Trophoblast cell (in vitro differentiated cells and primary cell): ENCODE measurements around the gene ARHGAP10.

Experiments used
- DNase-seq, 2 donors: peaks; one replicate each; pipeline ENCODE4 v3.0.0-alpha.2; 2016
- H2AFZ ChIP-seq: 2 replicates; pipeline ENCODE4 v1.6.1; 2013; ENCODE audit warnings: low read length, moderate library complexity, mild to moderate bottlenecking; ENCODE audit not compliant: insufficient read depth, poor library complexity
- H2AK5ac ChIP-seq: 2 replicates; pipeline ENCODE4 v1.6.1; 2013; ENCODE audit warnings: mild to moderate bottlenecking, low read length
- H2BK120ac ChIP-seq: 2 replicates; pipeline ENCODE4 v1.6.1; 2013; ENCODE audit warnings: low read length, mild to moderate bottlenecking, moderate library complexity; ENCODE audit not compliant: insufficient read depth, poor library complexity
- H2BK12ac ChIP-seq: 2 replicates; pipeline ENCODE4 v1.6.1; 2013; ENCODE audit warnings: mild to moderate bottlenecking, low read length, moderate library complexity
- H2BK5ac ChIP-seq: 2 replicates; pipeline ENCODE4 v1.6.1; 2013; ENCODE audit warnings: low read length, low read depth, moderate library complexity, mild to moderate bottlenecking; ENCODE audit not compliant: poor library complexity
- H3K14ac ChIP-seq: 2 replicates; pipeline ENCODE4 v1.6.1; 2013; ENCODE audit warnings: mild to moderate bottlenecking, low read length
- H3K18ac ChIP-seq: 2 replicates; pipeline ENCODE4 v1.6.1; 2013; ENCODE audit warnings: mild to moderate bottlenecking, low read length
- H3K23ac ChIP-seq: 2 replicates; pipeline ENCODE4 v1.6.1; 2013; ENCODE audit warnings: low read length
- H3K27ac ChIP-seq: 2 replicates; pipeline ENCODE4 v1.5.1; 2013; ENCODE audit warnings: low read depth, mild to moderate bottlenecking, inconsistent platforms, low read length, moderate library complexity
- H3K27me3 ChIP-seq: 2 replicates; pipeline ENCODE4 v1.6.1; 2013; ENCODE audit warnings: inconsistent platforms, mild to moderate bottlenecking, low read length, moderate library complexity; ENCODE audit not compliant: insufficient read depth
- H3K36me3 ChIP-seq, 2 experiments: 1 replicate in 1 of 2; 2 replicates in 1 of 2; pipeline ENCODE4 v1.6.1; 2013; ENCODE audit warnings: low read length in 2 of 2, mild to moderate bottlenecking in 2 of 2, moderate library complexity in 1 of 2; ENCODE audit not compliant: insufficient read depth in 2 of 2, control insufficient read depth in 1 of 2
- H3K4ac ChIP-seq: 2 replicates; pipeline ENCODE4 v1.6.1; 2013; ENCODE audit warnings: low read depth, mild to moderate bottlenecking, low read length, moderate library complexity
- H3K4me1 ChIP-seq, 2 experiments: 1 replicate in 1 of 2; 2 replicates in 1 of 2; pipeline ENCODE4 v1.6.1; 2013; ENCODE audit warnings: low read length in 2 of 2, mild to moderate bottlenecking in 2 of 2, moderate library complexity in 1 of 2; ENCODE audit not compliant: insufficient read depth in 2 of 2, control insufficient read depth in 1 of 2
- H3K4me2 ChIP-seq: 2 replicates; pipeline ENCODE4 v1.6.1; 2013; ENCODE audit warnings: inconsistent platforms, mild to moderate bottlenecking, low read length, moderate library complexity
- H3K4me3 ChIP-seq: 2 replicates; pipeline ENCODE4 v1.5.1; 2013; ENCODE audit warnings: mild to moderate bottlenecking, low read depth, low read length, inconsistent platforms
- H3K79me1 ChIP-seq: one replicate; pipeline ENCODE4 v1.6.1; 2013; ENCODE audit warnings: low read length
- H3K79me2 ChIP-seq: 2 replicates; pipeline ENCODE4 v1.6.1; 2013; ENCODE audit warnings: low read length, mild to moderate bottlenecking; ENCODE audit not compliant: control insufficient read depth, insufficient read depth, poor library complexity
- H3K9ac ChIP-seq: 2 replicates; pipeline ENCODE4 v1.6.1; 2013; ENCODE audit warnings: mild to moderate bottlenecking, low read length
- H3K9me3 ChIP-seq: 2 replicates; pipeline ENCODE4 v1.6.1; 2013; ENCODE audit warnings: low read depth, mild to moderate bottlenecking, control low read depth, inconsistent platforms, low read length; ENCODE audit not compliant: insufficient read depth
- H4K12ac ChIP-seq: 2 replicates; pipeline ENCODE4 v1.6.1; 2013; ENCODE audit warnings: low read depth, mild to moderate bottlenecking, low read length, moderate library complexity
- H4K8ac ChIP-seq: 2 replicates; pipeline ENCODE4 v1.6.1; 2013; ENCODE audit warnings: low read depth, mild to moderate bottlenecking, low read length, moderate library complexity
- H4K91ac ChIP-seq: one replicate; pipeline ENCODE4 v1.6.1; 2013; ENCODE audit warnings: low read depth, mild to moderate bottlenecking, low read length, moderate library complexity
- WGBS: extraction: QIAGEN DNeasy Blood & Tissue Kit; methylation state at CpG from one replicate; pipeline ENCODE4 v1.1.7; 2013; ENCODE audit warnings: missing lambda C conversion rate; ENCODE audit not compliant: insufficient read length, insufficient coverage; ENCODE audit errors: extremely low coverage; 5-methylcytosine and 5-hydroxymethylcytosine counted together

The ARHGAP10 gene

DNA sequence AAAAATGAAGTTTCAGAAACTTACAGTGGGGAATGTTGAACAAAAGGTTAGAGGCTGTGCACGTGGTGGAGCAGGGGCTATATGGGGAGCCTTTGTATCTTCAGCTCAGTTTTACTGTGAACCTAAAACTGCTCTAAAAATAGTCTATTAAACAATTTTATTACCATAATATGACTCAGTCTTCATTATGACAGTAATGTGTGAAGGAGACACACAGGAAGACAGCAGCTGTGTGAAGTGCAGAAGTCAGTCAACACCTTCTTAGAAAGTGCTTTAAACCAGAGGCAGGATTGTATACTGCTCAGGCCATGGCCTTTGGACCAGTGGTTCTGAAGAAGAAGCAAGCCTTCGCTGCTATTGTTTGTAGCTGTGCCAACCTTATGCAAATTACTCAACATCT is 89.7 kb downstream of the ARHGAP10 start:
- Histone ChIP-seq H3K9ac (no peak overlapping the region), H3K4me3 (no peak overlapping the region), H3K4me2 (no peak overlapping the region), H3K14ac (no peak overlapping the region), H3K18ac (no peak overlapping the region), H3K9me3 (no peaks in the 10 kb centered on the region), H3K4me1 (peaks cover 0 to 4% of the 10 kb centered on the region in 2 experiments), H3K27ac (no peak overlapping the region), H3K36me3 (peaks cover 3 to 13% of the 10 kb centered on the region in 2 experiments), H3K27me3 (no peaks in the 10 kb centered on the region), H3K23ac (no peak overlapping the region), H3K79me1 (no peaks in the 10 kb centered on the region), H2BK12ac (no peak overlapping the region), H2AK5ac (no peak overlapping the region), H2BK5ac (no peak overlapping the region), H4K91ac (no peak overlapping the region), H4K8ac (no peak overlapping the region), H3K4ac (no peak overlapping the region), H3K79me2 (no peaks in the 10 kb centered on the region), H2AFZ (no peak overlapping the region), H4K12ac (no peak overlapping the region), H2BK120ac (no peak overlapping the region)
- WGBS, result no CpG with 5 or more reads among the region's 2 CpGs
- DNase-seq, result no peak

DNA sequence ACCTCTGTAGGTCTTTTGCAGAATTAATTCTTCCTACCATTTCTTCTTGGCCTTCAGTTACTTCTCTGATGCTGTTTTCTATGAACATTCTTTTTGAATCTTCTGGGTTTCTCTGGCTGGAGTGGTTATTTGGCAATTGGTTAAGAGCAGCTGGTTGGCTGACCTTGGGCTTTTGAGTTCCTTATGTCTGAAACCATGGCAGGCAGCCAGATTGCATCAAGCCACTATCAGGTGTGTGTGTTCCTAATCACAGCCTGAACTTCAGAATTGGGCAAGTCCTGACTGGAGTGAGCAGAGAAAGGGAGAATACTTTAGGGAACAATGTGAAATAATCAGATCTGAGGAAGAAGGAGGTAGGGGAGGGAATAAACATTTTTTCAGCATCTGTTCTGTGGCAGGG is 90.2 kb downstream of the ARHGAP10 start:
- Histone ChIP-seq H3K4me2 (no peak overlapping the region), H2AK5ac (no peak overlapping the region)

DNA sequence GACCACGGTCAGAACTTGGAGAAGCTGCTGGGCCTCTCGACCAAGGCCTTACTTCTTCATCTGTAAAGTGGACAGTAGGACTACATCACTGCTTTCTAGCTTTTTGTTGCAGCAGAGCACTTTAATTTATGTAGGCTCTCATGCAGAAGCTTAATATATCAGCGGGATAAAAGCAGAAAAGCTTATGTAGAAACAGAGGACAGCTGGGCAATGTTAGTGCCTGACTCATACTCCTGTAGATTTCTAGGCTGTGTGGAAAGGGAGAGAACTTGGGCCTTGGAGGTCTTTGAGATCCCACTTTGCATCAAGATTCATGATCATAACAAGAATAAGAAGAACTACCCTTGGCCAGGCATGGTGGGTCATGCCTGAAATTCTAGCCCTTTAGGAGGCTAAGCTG is 91.2 kb downstream of the ARHGAP10 start:
- H3K4me1 ChIP-seq, result peaks cover 0 to 4% of the 10 kb centered on the region in 2 experiments
- DNase-seq, result no peak
- H3K18ac ChIP-seq, result no peak overlapping the region
- H3K4me2 ChIP-seq, result no peak overlapping the region
- H2BK120ac ChIP-seq, result no peak overlapping the region
- H3K9ac ChIP-seq, result no peak overlapping the region
- no peak overlapping the region for H3K23ac ChIP-seq
- no peaks in the 10 kb centered on the region for H3K9me3 ChIP-seq
- no peak overlapping the region for H3K4me3 ChIP-seq
- H3K27me3 ChIP-seq, result no peaks in the 10 kb centered on the region
- no peak overlapping the region for H2BK12ac ChIP-seq
- no peaks in the 10 kb centered on the region for H3K79me1 ChIP-seq
- H4K91ac ChIP-seq, result no peak overlapping the region
- no peak overlapping the region for H3K4ac ChIP-seq
- H3K79me2 ChIP-seq, result no peaks in the 10 kb centered on the region
- no peak overlapping the region for H2AFZ ChIP-seq
- H4K8ac ChIP-seq, result no peak overlapping the region
- no peak overlapping the region for H3K14ac ChIP-seq
- no peak overlapping the region for H2BK5ac ChIP-seq
- H2AK5ac ChIP-seq, result no peak overlapping the region
- peaks cover 3 to 13% of the 10 kb centered on the region in 2 experiments for H3K36me3 ChIP-seq
- no peak overlapping the region for H3K27ac ChIP-seq
- H4K12ac ChIP-seq, result no peak overlapping the region
- WGBS, result no CpG with 5 or more reads among the region's 3 CpGs

More for the DNA sequence above, 90.2 kb downstream of the ARHGAP10 start:
- H3K4ac ChIP-seq, result no peak overlapping the region
- no peak overlapping the region for H4K91ac ChIP-seq
- H3K79me2 ChIP-seq, result no peaks in the 10 kb centered on the region
- no peak overlapping the region for H2BK120ac ChIP-seq
- no peak overlapping the region for H2BK5ac ChIP-seq
- H3K79me1 ChIP-seq, result no peaks in the 10 kb centered on the region
- DNase-seq, result peak; percentile 47 to 54
- H2BK12ac ChIP-seq, result no peak overlapping the region
- H3K27me3 ChIP-seq, result no peaks in the 10 kb centered on the region
- H3K4me1 ChIP-seq, result peaks cover 0 to 4% of the 10 kb centered on the region in 2 experiments
- no peak overlapping the region for H4K8ac ChIP-seq
- H2AFZ ChIP-seq, result no peak overlapping the region
- H3K27ac ChIP-seq, result no peak overlapping the region
- no peak overlapping the region for H3K23ac ChIP-seq
- H4K12ac ChIP-seq, result no peak overlapping the region
- no peaks in the 10 kb centered on the region for H3K9me3 ChIP-seq
- no peak overlapping the region for H3K18ac ChIP-seq
- H3K14ac ChIP-seq, result no peak overlapping the region
- no peak overlapping the region for H3K9ac ChIP-seq
- H3K36me3 ChIP-seq, result peaks cover 3 to 13% of the 10 kb centered on the region in 2 experiments
- no peak overlapping the region for H3K4me3 ChIP-seq

DNA sequence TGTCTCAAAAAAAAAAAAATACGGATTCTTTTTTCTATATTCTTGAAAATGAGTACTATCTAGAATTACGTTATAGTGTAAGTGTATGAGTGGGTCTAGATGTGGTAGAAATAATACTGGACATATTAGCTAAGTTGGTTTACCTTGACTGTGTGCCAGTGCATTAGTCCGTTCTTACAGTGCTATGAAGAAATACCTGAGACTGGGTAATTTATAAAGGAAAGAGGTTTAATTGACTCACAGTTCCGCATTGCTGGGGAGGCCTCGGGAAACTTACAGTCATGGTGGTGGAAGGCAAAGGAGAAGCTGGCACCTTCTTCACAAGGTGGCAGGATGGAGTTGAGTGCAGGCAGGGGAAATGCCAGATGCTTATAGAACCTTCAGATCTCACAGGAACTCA is 92.4 kb downstream of the ARHGAP10 start:
- Histone ChIP-seq H4K91ac (no peak overlapping the region), H3K36me3 (peaks cover 3 to 13% of the 10 kb centered on the region in 2 experiments), H3K27me3 (no peaks in the 10 kb centered on the region), H3K4me3 (no peak overlapping the region), H3K4ac (no peak overlapping the region), H2AK5ac (no peak overlapping the region), H2BK12ac (no peak overlapping the region), H3K18ac (peak overlapping the region; percentile 50), H2BK120ac (no peak overlapping the region), H3K79me2 (no peaks in the 10 kb centered on the region), H3K79me1 (peaks cover 2% of the 10 kb centered on the region), H3K23ac (no peak overlapping the region), H3K27ac (no peak overlapping the region), H2BK5ac (no peak overlapping the region), H3K4me2 (no peak overlapping the region), H4K8ac (no peak overlapping the region), H3K4me1 (peaks cover 0 to 4% of the 10 kb centered on the region in 2 experiments), H2AFZ (no peak overlapping the region), H3K14ac (no peak overlapping the region), H4K12ac (no peak overlapping the region), H3K9ac (no peak overlapping the region), H3K9me3 (no peaks in the 10 kb centered on the region)
- no CpG with 5 or more reads among the region's 5 CpGs for WGBS
- DNase-seq, result no peak
